ENCODE measurements around the gene GSTM1.
A peak's percentile ranks its signal among the peaks of the same experiment; 100 is the strongest.

GSTM1 gene

GRCh38 chr1:109732390-109732881, 44.8 kb downstream of the GSTM1 start:
- DNase-seq, result peak; percentile 16

- no peak for DNase-seq
These were observed 45.7 kb downstream of the GSTM1 start for GRCh38 chr1:109733236-109733870.

- peak; percentile 74 for DNase-seq
These were observed 52.4 kb downstream of the GSTM1 start for GRCh38 chr1:109739738-109740614.

GRCh38 chr1:109740615-109741373, 53.2 kb downstream of the GSTM1 start, which contains the start of gene GSTM3:
TSS of gene GSTM3 (minus strand) at chr1:109741038. CDS start at chr1:109740287, 751 bp downstream.
- DNase-seq, result peak; percentile 21

Data from hematopoietic multipotent progenitor cell treated with erythropoietin and hydrocortisone succinate and interleukin-3 and kit ligand, for 8 days (in vitro differentiated cells).